Endothelial cell of umbilical vein (primary cell): Measurements from ENCODE around the gene SGK2.

Experiments used
- JUN ChIP-seq: IDR thresholded peaks from 2 replicates; pipeline ENCODE4 v1.6.1; 2011; ENCODE audit warnings: borderline replicate concordance, low read depth; ENCODE audit not compliant: insufficient read length, insufficient read depth
- MAX ChIP-seq: IDR thresholded peaks from 2 replicates; pipeline ENCODE4 v1.6.1; 2011; ENCODE audit not compliant: insufficient read depth, insufficient read length

GRCh38 chr20:43563991-43564390, 5.2 kb downstream of the SGK2 start:
- TF ChIP-seq MAX (no peak), JUN (no peak)
